ENCODE measurements around the gene LNPEP.
"Not testable (repeated sequence)": the region's sequence is repeated elsewhere in the genome, so short reads cannot be mapped to it uniquely, and the experiment has no call there.

LNPEP gene

GRCh38 chr5:97063251-97063650, 127.4 kb downstream of the LNPEP start:
- DNase-seq (ENCODE audit: low spot score): no peak

- no peak for DNase-seq (ENCODE audit: low spot score)
Observed at GRCh38 chr5:97065475-97065874, 129.6 kb downstream of the LNPEP start.

GRCh38 chr5:97067296-97067850, 131.5 kb downstream of the LNPEP start:
- DNase-seq (ENCODE audit: low spot score): no peak

- DNase-seq (ENCODE audit: low spot score): no peak
Observed at GRCh38 chr5:97070234-97070633, 134.4 kb downstream of the LNPEP start.

- no peak for DNase-seq (ENCODE audit: low spot score)
Observed at GRCh38 chr5:97071101-97071500, 135.2 kb downstream of the LNPEP start.

GRCh38 chr5:97071993-97072392, 136.1 kb downstream of the LNPEP start:
- DNase-seq (ENCODE audit: low spot score): no peak

- DNase-seq (ENCODE audit: low spot score): no peak
Observed at GRCh38 chr5:97072696-97073095, 136.8 kb downstream of the LNPEP start.

GRCh38 chr5:97073420-97073819, 137.5 kb downstream of the LNPEP start:
- DNase-seq (ENCODE audit: low spot score): no peak

GRCh38 chr5:97074859-97075489, 139.1 kb downstream of the LNPEP start:
- no peak for DNase-seq (ENCODE audit: low spot score)

GRCh38 chr5:97075649-97076048, 139.8 kb downstream of the LNPEP start:
- DNase-seq (ENCODE audit: low spot score): no peak

GRCh38 chr5:97076098-97076497, 140.2 kb downstream of the LNPEP start:
- no peak for DNase-seq (ENCODE audit: low spot score)

GRCh38 chr5:97077246-97077645, 141.4 kb downstream of the LNPEP start:
- DNase-seq (ENCODE audit: low spot score): no peak

- no peak for DNase-seq (ENCODE audit: low spot score)
Observed at GRCh38 chr5:97078958-97079743, 143.3 kb downstream of the LNPEP start.

- not testable (repeated sequence) for DNase-seq (ENCODE audit: low spot score)
Observed at GRCh38 chr5:97084782-97085458, 149.0 kb downstream of the LNPEP start.

GRCh38 chr5:97085459-97086181, 149.7 kb downstream of the LNPEP start:
- DNase-seq (ENCODE audit: low spot score): no peak
